GM18520 (cell line): ENCODE data around the gene SLC25A21.
"Not testable (repeated sequence)": the region's sequence is repeated elsewhere in the genome, so short reads cannot be mapped to it uniquely, and the experiment has no call there.

Source experiments
- ATAC-seq: cut with Tn5 transposase; IDR thresholded peaks from one replicate; pipeline ENCODE4 v1.9.1; 2021; ENCODE audit not compliant: unreplicated experiment

Gene SLC25A21

GRCh38 chr14:36896300-36896699 is 276.1 kb downstream of the SLC25A21 start:
- not testable (repeated sequence) for ATAC-seq

- ATAC-seq, result no peak
These were observed 288.4 kb downstream of the SLC25A21 start for GRCh38 chr14:36884049-36884448.

- no peak for ATAC-seq
These were observed 292.1 kb downstream of the SLC25A21 start for GRCh38 chr14:36880276-36880675.

- ATAC-seq, result no peak
These were observed 292.8 kb downstream of the SLC25A21 start for GRCh38 chr14:36879558-36879957.

- no peak for ATAC-seq
These were observed 297.8 kb downstream of the SLC25A21 start for GRCh38 chr14:36874396-36875138.

- ATAC-seq, result no peak
These were observed 301.6 kb downstream of the SLC25A21 start for GRCh38 chr14:36870776-36871175.

GRCh38 chr14:36869125-36869524 is 303.3 kb downstream of the SLC25A21 start:
- no peak for ATAC-seq

- no peak for ATAC-seq
These were observed 305.5 kb downstream of the SLC25A21 start for GRCh38 chr14:36866867-36867266.

GRCh38 chr14:36863271-36863670 is 309.1 kb downstream of the SLC25A21 start:
- no peak for ATAC-seq

GRCh38 chr14:36862237-36862636 is 310.2 kb downstream of the SLC25A21 start:
- ATAC-seq, result not testable (repeated sequence)

GRCh38 chr14:36860831-36861230 is 311.6 kb downstream of the SLC25A21 start:
- ATAC-seq, result no peak

GRCh38 chr14:36859119-36859518 is 313.3 kb downstream of the SLC25A21 start:
- no peak for ATAC-seq

GRCh38 chr14:36857842-36858445 is 314.5 kb downstream of the SLC25A21 start:
- ATAC-seq, result no peak

- ATAC-seq, result no peak
These were observed 315.3 kb downstream of the SLC25A21 start for GRCh38 chr14:36857136-36857535.

- no peak for ATAC-seq
These were observed 316.1 kb downstream of the SLC25A21 start for GRCh38 chr14:36856095-36856878.

- no peak for ATAC-seq
These were observed 317.0 kb downstream of the SLC25A21 start for GRCh38 chr14:36855396-36855795.

- ATAC-seq, result no peak
These were observed 319.3 kb downstream of the SLC25A21 start for GRCh38 chr14:36852981-36853691.

GRCh38 chr14:36848213-36848612 is 324.2 kb downstream of the SLC25A21 start:
- ATAC-seq, result no peak

- no peak for ATAC-seq
These were observed 325.0 kb downstream of the SLC25A21 start for GRCh38 chr14:36847366-36847765.

- ATAC-seq, result no peak
These were observed 326.9 kb downstream of the SLC25A21 start for GRCh38 chr14:36845356-36846012.
